A549 (cell line): ENCODE data around the gene CCSER1.

Source experiments
- CEBPB ChIP-seq, 2 experiments: fragments of >200 bp in 1 of 2; sonication (Bioruptor Twin) in 1 of 2; formaldehyde crosslinking in 1 of 2; IDR thresholded peaks; 2 replicates each; pipeline ENCODE4 v1.6.1; 2012 to 2016
- EP300 ChIP-seq, 2 experiments: fragments of >200 bp; sonication (Bioruptor Twin); formaldehyde crosslinking; IDR thresholded peaks; 2 replicates in 1 of 2; 3 replicates in 1 of 2; pipeline ENCODE4 v1.6.1; 2016 to 2017
- HOXB5 ChIP-seq: fragments of 250-450 bp; sonication (Bioruptor Pico); IDR thresholded peaks from 2 replicates; pipeline ENCODE4 v1.5.0; 2020; ENCODE audit warnings: mild to moderate bottlenecking, moderate library complexity
- JUN ChIP-seq, 2 experiments: fragments of >200 bp; sonication (Bioruptor Twin); formaldehyde crosslinking; IDR thresholded peaks; 2 replicates in 1 of 2; 3 replicates in 1 of 2; pipeline ENCODE4 v1.6.1; 2016 to 2017
- MAFK ChIP-seq: fragments of 450-650 bp; IDR thresholded peaks from 2 replicates; pipeline ENCODE4 v1.6.1; 2014; ENCODE audit not compliant: partially characterized antibody
- MAZ ChIP-seq: fragments of 150-350 bp; IDR thresholded peaks from 2 replicates; pipeline ENCODE4 v1.6.1; 2014; ENCODE audit warnings: antibody characterized with exemption, low read depth, low read length, borderline replicate concordance
- NR3C1 ChIP-seq: fragments of >200 bp; sonication (Bioruptor Twin); formaldehyde crosslinking; IDR thresholded peaks from 3 replicates; pipeline ENCODE4 v1.6.1; 2017
- POLR2A ChIP-seq: IDR thresholded peaks from 2 replicates; pipeline ENCODE4 v1.6.1; 2012; ENCODE audit warnings: mild to moderate bottlenecking, low read length
- REST ChIP-seq: fragments of 200-600 bp; sonication (generic); IDR thresholded peaks from 2 replicates; pipeline ENCODE4 v1.6.1; 2016; ENCODE audit warnings: antibody characterized with exemption, mild to moderate bottlenecking, moderate library complexity
- SMC3 ChIP-seq: fragments of >200 bp; sonication (Bioruptor Twin); formaldehyde crosslinking; IDR thresholded peaks from 3 replicates; pipeline ENCODE4 v1.6.1; 2018; ENCODE audit warnings: inconsistent platforms
- TF ChIP-seq, protein P1 (sequence below): fragments of >200 bp; sonication (Bioruptor Twin); formaldehyde crosslinking; IDR thresholded peaks from 3 replicates; pipeline ENCODE4 v1.5.1; 2016
- TF ChIP-seq, protein P2 (sequence below): fragments of 450-650 bp; IDR thresholded peaks from 2 replicates; pipeline ENCODE4 v1.6.1; 2014; ENCODE audit warnings: antibody characterized with exemption

GRCh38 chr4:90606781-90607180, 479.6 kb downstream of the CCSER1 start:
- TF ChIP-seq, protein P1, sequence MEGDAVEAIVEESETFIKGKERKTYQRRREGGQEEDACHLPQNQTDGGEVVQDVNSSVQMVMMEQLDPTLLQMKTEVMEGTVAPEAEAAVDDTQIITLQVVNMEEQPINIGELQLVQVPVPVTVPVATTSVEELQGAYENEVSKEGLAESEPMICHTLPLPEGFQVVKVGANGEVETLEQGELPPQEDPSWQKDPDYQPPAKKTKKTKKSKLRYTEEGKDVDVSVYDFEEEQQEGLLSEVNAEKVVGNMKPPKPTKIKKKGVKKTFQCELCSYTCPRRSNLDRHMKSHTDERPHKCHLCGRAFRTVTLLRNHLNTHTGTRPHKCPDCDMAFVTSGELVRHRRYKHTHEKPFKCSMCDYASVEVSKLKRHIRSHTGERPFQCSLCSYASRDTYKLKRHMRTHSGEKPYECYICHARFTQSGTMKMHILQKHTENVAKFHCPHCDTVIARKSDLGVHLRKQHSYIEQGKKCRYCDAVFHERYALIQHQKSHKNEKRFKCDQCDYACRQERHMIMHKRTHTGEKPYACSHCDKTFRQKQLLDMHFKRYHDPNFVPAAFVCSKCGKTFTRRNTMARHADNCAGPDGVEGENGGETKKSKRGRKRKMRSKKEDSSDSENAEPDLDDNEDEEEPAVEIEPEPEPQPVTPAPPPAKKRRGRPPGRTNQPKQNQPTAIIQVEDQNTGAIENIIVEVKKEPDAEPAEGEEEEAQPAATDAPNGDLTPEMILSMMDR = no peak
- TF ChIP-seq, protein P2, sequence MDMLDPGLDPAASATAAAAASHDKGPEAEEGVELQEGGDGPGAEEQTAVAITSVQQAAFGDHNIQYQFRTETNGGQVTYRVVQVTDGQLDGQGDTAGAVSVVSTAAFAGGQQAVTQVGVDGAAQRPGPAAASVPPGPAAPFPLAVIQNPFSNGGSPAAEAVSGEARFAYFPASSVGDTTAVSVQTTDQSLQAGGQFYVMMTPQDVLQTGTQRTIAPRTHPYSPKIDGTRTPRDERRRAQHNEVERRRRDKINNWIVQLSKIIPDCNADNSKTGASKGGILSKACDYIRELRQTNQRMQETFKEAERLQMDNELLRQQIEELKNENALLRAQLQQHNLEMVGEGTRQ = no peak
- TF ChIP-seq SMC3 (no peak), POLR2A (no peak), JUN (IDR thresholded peaks at IDR 0.05) (no peak), REST (no peak), HOXB5 (CRISPR knock-in tag) (no peak), MAZ (no peak), CEBPB (IDR thresholded peaks at IDR 0.05) (no peak), NR3C1 (no peak), EP300 (IDR thresholded peaks at IDR 0.05) (no peak), MAFK (no peak)
